Muscle of leg (tissue), 11 donors: ENCODE measurements around the gene DCLRE1C. TPM values are rescaled to one million over a fixed set of nuclear protein-coding genes. Genes with fewer than 3 reads are reported as not detected.
"Not testable (repeated sequence)": the region's sequence is repeated elsewhere in the genome, so short reads cannot be mapped to it uniquely, and the experiment has no call there.

Experiments
- DNase-seq: peaks from one replicate; pipeline ENCODE4 v3.0.0; 2013
- H3K27ac ChIP-seq: one replicate; pipeline ENCODE4 v1.5.1; 2013; ENCODE audit warnings: mild to moderate bottlenecking, low read length, control low read depth
- H3K27me3 ChIP-seq: one replicate; pipeline ENCODE4 v1.6.1; 2013; ENCODE audit warnings: low read length; ENCODE audit not compliant: control insufficient read depth, insufficient read depth
- H3K36me3 ChIP-seq: one replicate; pipeline ENCODE4 v1.6.1; 2013; ENCODE audit warnings: low read length; ENCODE audit not compliant: control insufficient read depth, insufficient read depth
- H3K4me1 ChIP-seq: one replicate; pipeline ENCODE4 v1.6.1; 2013; ENCODE audit warnings: low read length; ENCODE audit not compliant: control insufficient read depth, insufficient read depth
- H3K4me3 ChIP-seq: one replicate; pipeline ENCODE4 v1.5.1; 2013; ENCODE audit warnings: low read length, control low read depth
- H3K9me3 ChIP-seq: replicated peaks from 2 replicates; pipeline ENCODE4 v1.6.1; 2013; ENCODE audit warnings: low read depth, low read length; ENCODE audit not compliant: control insufficient read depth
- WGBS: methylation state at CpG from one replicate; pipeline ENCODE4 v1.1.5; 2013; ENCODE audit warnings: missing lambda C conversion rate; ENCODE audit not compliant: insufficient coverage; 5-methylcytosine and 5-hydroxymethylcytosine counted together
- polyA plus RNA-seq, 8 donors: library from polyadenylated mRNA; unstranded; fragments of 120-200 nt; gene quantifications; one replicate each; pipeline versions ENCODE4 v1.2.1 to v1.2.3, GENCODE V29; 2013; ENCODE audit warnings: inconsistent platforms in 1 of 8, low replicate concordance in 1 of 8; ENCODE audit not compliant: insufficient read length in 8 of 8, insufficient read depth in 1 of 8
- total RNA-seq: library from RNA; stranded (reverse); fragments of 120-200 nt; gene quantifications from one replicate; pipeline ENCODE4 v1.2.4, GENCODE V29; 2013

DCLRE1C gene
- total and polyA plus RNA-seq, 9 donors: 6.5 to 10.8 (median 7.5) TPM

DNA sequence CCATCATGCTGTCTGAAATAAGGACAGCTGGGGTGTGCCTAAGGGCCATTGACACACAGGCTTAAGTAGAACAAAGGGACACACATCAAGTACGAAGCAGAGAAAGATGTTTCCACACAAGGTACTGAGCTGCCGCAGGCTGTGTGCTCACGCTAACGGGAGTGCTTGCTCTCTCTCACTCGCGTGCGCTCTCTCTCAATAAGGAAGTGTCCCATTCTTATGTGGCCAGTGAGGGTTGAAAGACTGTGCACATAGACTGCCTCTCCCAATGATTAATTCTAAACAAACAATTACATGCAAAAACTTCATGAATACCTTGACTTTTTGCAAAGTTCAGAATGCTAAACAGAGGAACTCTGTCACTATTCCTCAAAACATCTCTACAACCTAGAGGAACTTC is 29.9 kb downstream of the DCLRE1C start:
- no peak overlapping the region for H3K27ac ChIP-seq
- H3K9me3 ChIP-seq: no peaks in the 10 kb centered on the region
- DNase-seq: no peak
- H3K4me3 ChIP-seq: no peak overlapping the region
- H3K4me1 ChIP-seq: no peaks in the 10 kb centered on the region
- H3K27me3 ChIP-seq: no peaks in the 10 kb centered on the region
- WGBS: 100% methylated on average over 3 of the region's 7 CpGs
- H3K36me3 ChIP-seq: peaks cover 56% of the 10 kb centered on the region

DNA sequence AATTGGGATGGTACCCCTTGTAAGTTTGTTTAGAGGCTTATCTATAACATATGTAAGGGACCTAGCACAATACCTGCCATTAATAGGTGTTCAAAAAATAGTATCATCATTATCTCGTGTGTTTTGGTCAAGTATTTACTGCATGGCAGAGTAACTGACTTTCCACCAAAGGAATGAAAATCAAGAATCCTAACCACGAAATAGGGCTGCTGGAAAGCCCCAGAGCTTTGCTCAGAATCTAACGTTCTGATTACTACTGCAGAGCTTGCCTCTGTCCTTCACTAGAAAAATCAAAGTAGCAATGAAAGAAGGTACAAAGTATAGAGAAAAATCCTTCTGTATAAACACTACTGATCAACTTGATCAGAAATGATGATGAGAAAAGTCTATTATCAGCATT is 34.9 kb downstream of the DCLRE1C start:
- Histone ChIP-seq H3K4me1 (no peaks in the 10 kb centered on the region), H3K27ac (no peak overlapping the region), H3K9me3 (peaks cover 21% of the 10 kb centered on the region), H3K36me3 (peaks cover 45% of the 10 kb centered on the region), H3K4me3 (no peak overlapping the region), H3K27me3 (no peaks in the 10 kb centered on the region)
- DNase-seq: no peak
- WGBS: no CpG with 5 or more reads among the region's 3 CpGs

DNA sequence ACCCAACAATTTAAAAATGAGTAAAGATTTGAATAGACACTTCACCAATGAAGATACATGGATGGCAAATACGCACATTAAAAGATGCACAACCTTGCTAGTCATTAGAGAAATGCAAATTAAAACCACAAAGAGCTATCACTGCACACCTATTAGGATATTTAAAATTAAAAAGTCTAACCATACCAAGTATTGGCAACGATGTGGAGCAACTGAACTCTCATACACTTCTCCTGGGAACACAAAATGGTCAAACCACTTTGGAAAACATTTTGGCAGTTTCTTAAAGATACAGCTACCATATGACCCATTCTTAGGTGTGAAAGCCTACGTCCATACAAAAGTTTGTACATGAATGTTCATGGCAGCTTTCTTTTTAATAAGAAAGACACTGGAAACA is 36.1 kb downstream of the DCLRE1C start:
- peaks cover 37% of the 10 kb centered on the region for H3K36me3 ChIP-seq
- WGBS: 83% methylated on average over 1 of the region's 3 CpGs

DNA sequence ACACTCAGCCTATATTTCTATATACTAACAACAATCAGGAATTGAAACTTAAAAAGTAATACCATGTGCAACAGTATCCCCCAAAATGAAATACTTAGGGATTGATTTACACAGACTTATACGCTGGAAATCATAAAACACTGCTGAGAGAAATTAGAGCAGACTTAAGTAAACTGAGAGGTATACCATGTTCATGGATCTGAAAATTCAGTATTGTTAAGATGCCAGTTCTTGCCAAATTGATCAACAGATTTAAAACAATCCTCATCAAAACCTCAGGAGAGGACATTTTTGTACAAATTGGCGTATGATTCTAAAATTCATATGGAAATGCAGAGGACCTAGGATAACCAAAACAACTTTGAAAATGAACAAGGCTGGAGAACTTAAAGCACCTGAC is 37.3 kb downstream of the DCLRE1C start:
- no peaks in the 10 kb centered on the region for H3K4me1 ChIP-seq
- peaks cover 21% of the 10 kb centered on the region for H3K9me3 ChIP-seq
- DNase-seq: no peak
- no CpG with 5 or more reads among the region's 2 CpGs for WGBS
- H3K36me3 ChIP-seq: peaks cover 38% of the 10 kb centered on the region
- no peak overlapping the region for H3K4me3 ChIP-seq
- no peaks in the 10 kb centered on the region for H3K27me3 ChIP-seq
- no peak overlapping the region for H3K27ac ChIP-seq

More for the DNA sequence above, 36.1 kb downstream of the DCLRE1C start:
- H3K4me1 ChIP-seq: no peaks in the 10 kb centered on the region
- H3K27me3 ChIP-seq: no peaks in the 10 kb centered on the region
- no peak overlapping the region for H3K4me3 ChIP-seq
- peaks cover 21% of the 10 kb centered on the region for H3K9me3 ChIP-seq
- no peak for DNase-seq
- no peak overlapping the region for H3K27ac ChIP-seq

DNA sequence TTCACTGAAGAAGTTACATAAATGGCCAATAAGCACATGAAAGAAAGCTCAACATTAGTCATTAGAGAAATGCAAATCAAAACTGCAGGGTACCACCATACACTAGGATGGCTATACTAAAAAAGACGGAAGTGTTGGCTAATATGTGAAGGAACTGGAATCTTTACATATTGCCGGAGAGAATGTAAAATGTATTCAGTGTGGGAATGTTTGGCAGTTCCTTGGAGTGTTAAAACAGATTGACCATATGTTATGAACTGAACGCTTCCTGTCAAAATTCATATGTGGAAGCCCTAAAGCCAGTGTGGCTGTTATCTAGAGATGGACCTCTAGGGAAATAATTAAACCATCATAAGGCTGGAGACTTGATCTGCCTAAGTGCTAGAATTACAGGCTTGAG is 42.1 kb downstream of the DCLRE1C start:
- Histone ChIP-seq H3K27me3 (no peaks in the 10 kb centered on the region), H3K4me1 (no peaks in the 10 kb centered on the region), H3K4me3 (no peak overlapping the region), H3K27ac (no peak overlapping the region), H3K36me3 (peaks cover 42% of the 10 kb centered on the region), H3K9me3 (peaks cover 15% of the 10 kb centered on the region)
- no peak for DNase-seq
- 83% methylated on average over 3 of the region's 3 CpGs for WGBS

DNA sequence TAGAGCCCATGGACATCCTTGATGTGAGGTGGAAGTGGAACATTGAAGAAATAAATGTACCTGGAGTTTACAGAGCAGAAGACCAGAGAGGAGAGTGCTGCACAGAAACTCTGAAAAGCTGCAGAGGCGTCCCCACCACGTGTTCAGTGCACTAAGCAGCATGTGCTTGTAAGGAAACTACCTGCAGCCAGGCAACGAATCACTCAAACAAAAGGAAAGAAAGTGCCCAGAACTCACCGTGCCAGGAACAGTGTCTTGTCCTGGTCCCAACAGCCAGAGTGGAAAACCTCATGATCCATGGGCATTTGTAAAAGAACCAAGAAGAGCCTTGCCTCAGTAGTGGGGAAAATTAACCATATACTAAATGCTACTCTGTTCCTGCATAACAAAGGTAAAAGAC is 42.9 kb downstream of the DCLRE1C start:
- H3K27ac ChIP-seq: no peak overlapping the region
- H3K4me1 ChIP-seq: no peaks in the 10 kb centered on the region
- WGBS: 98% methylated on average over 4 of the region's 4 CpGs
- peaks cover 44% of the 10 kb centered on the region for H3K36me3 ChIP-seq
- peaks cover 7% of the 10 kb centered on the region for H3K9me3 ChIP-seq
- H3K4me3 ChIP-seq: no peak overlapping the region
- H3K27me3 ChIP-seq: no peaks in the 10 kb centered on the region
- no peak for DNase-seq

DNA sequence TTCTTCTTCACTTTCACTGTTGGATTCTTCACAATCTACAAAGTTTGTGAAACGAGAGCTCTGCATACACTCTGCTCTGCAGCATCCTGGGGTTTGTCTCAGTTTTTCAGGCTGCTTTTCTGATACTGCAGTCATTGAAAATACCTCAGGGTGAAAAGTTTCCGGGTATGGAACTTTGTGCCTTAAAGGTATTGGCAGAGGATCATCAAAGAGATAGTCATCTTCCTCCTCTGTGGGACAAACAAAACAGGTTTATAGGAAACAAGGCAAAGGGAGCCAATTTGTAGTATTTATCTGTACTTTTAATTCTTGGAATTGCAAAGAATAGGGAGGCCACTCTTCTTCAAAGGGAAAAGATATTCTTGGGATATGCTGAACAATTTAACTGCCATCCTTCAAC is 44.8 kb downstream of the DCLRE1C start:
- WGBS: 100% methylated on average over 1 of the region's 2 CpGs

DNA sequence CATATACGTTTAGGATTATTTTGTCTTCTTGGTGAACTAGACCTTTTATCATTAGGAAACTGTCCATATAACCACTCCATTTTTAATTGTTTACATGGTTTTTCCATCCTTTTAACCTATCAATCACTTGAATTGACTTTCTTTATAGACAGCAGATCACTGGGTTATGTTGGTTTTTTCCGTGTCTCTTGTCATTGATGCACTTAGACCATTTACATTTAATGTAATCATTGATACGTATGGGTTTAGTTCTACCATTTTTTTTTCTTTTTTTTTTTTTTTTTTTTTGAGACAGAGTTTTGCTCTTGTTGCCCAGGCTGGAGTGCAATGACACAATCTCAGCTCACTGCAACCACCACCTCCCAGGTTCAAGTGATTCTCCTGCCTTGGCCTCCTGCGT is 46.3 kb downstream of the DCLRE1C start:
- H3K4me1 ChIP-seq, H3K27ac ChIP-seq, H3K4me3 ChIP-seq, H3K9me3 ChIP-seq, DNase-seq, H3K27me3 ChIP-seq: not testable (repeated sequence)
- WGBS: 100% methylated on average over 1 of the region's 4 CpGs
- peaks cover 38% of the 10 kb centered on the region for H3K36me3 ChIP-seq

More for the DNA sequence above, 44.8 kb downstream of the DCLRE1C start:
- Histone ChIP-seq H3K36me3 (peaks cover 40% of the 10 kb centered on the region), H3K9me3 (peaks cover 3% of the 10 kb centered on the region), H3K27ac (no peak overlapping the region), H3K4me1 (no peaks in the 10 kb centered on the region), H3K4me3 (no peak overlapping the region), H3K27me3 (no peaks in the 10 kb centered on the region)
- DNase-seq: no peak

DNA sequence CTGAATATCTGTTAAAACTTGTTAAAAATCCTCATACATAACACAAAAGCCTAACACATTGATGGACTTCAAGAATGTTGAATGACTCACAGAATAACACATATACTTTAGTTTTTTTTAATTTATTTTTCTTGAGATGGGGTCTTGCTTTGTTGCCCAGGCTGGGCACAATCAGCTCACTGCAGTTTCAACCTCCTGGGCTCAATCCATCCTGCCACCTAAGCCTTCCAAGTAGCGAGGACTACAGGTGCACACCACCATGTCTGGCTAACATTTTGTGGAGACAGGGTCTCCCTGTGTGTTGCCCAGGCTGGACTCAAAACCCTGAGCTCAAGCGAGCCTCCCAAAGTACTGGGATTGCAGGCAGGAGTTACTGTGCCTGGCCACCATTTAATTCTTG is 47.1 kb downstream of the DCLRE1C start:
- H3K36me3 ChIP-seq: peaks cover 31% of the 10 kb centered on the region
- 100% methylated on average over 2 of the region's 2 CpGs for WGBS
- no peaks in the 10 kb centered on the region for H3K27me3 ChIP-seq
- H3K9me3 ChIP-seq: peaks cover 3% of the 10 kb centered on the region
- no peaks in the 10 kb centered on the region for H3K4me1 ChIP-seq
- no peak for DNase-seq
- no peak overlapping the region for H3K27ac ChIP-seq
- no peak overlapping the region for H3K4me3 ChIP-seq

DNA sequence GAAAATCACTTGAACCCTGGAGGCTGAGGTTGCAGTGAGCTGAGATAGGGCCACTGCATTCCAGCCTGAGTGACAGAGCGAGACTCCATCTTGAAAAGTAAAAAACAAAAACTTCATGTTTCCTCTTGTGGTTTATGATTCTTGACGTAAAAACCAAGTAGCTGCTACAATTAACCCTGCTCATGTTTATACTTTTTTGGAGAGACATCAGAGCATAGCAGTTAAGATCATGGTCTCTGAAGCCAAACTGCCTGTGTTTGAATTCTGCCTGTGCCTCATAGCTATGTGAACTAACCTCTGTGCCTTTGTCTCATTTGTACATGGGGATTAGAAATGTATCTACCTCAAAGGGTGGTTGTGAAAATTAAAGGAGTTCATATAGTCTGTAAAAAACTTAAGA is 48.0 kb downstream of the DCLRE1C start:
- H3K4me3 ChIP-seq: no peak overlapping the region
- H3K27me3 ChIP-seq: no peaks in the 10 kb centered on the region
- no CpG with 5 or more reads among the region's 2 CpGs for WGBS
- H3K27ac ChIP-seq: no peak overlapping the region
- no peak for DNase-seq
- peaks cover 33% of the 10 kb centered on the region for H3K36me3 ChIP-seq
- no peaks in the 10 kb centered on the region for H3K4me1 ChIP-seq
- peaks cover 3% of the 10 kb centered on the region for H3K9me3 ChIP-seq

DNA sequence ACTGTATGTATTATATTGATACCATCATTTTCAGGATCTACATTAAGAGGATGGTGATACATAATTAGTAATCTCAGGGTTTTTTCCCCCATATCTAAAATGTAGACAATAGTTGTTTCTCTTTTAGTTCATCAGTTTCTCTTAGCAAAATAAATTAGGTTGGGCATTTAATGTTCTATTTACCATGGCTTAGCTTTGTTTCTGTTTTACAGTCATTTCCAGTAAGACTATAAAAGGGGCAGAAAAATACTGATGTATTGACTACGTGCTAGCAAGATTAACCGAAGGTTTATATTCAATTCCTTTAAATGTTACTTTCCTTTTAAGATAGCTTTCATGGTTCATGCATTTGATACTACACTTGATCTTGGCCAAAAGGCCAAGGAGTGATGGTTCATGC is 49.0 kb downstream of the DCLRE1C start:
- H3K27ac ChIP-seq: no peak overlapping the region
- peaks cover 24% of the 10 kb centered on the region for H3K36me3 ChIP-seq
- no peaks in the 10 kb centered on the region for H3K27me3 ChIP-seq
- WGBS: no CpG with 5 or more reads among the region's 2 CpGs
- no peak for DNase-seq
- H3K9me3 ChIP-seq: peaks cover 3% of the 10 kb centered on the region
- no peak overlapping the region for H3K4me3 ChIP-seq
- H3K4me1 ChIP-seq: no peaks in the 10 kb centered on the region
